GM18907 (cell line): ENCODE results near the gene TRIM25.
A peak's percentile ranks its signal among the peaks of the same experiment; 100 is the strongest.
"Not testable (repeated sequence)": the region's sequence is repeated elsewhere in the genome, so short reads cannot be mapped to it uniquely, and the experiment has no call there.

Source experiments
- ATAC-seq: cut with Tn5 transposase; IDR thresholded peaks from one replicate; pipeline ENCODE4 v1.9.1; 2021; ENCODE audit warnings: mild to moderate bottlenecking, moderate library complexity; ENCODE audit not compliant: unreplicated experiment

The TRIM25 gene, protein sequence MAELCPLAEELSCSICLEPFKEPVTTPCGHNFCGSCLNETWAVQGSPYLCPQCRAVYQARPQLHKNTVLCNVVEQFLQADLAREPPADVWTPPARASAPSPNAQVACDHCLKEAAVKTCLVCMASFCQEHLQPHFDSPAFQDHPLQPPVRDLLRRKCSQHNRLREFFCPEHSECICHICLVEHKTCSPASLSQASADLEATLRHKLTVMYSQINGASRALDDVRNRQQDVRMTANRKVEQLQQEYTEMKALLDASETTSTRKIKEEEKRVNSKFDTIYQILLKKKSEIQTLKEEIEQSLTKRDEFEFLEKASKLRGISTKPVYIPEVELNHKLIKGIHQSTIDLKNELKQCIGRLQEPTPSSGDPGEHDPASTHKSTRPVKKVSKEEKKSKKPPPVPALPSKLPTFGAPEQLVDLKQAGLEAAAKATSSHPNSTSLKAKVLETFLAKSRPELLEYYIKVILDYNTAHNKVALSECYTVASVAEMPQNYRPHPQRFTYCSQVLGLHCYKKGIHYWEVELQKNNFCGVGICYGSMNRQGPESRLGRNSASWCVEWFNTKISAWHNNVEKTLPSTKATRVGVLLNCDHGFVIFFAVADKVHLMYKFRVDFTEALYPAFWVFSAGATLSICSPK

DNA sequence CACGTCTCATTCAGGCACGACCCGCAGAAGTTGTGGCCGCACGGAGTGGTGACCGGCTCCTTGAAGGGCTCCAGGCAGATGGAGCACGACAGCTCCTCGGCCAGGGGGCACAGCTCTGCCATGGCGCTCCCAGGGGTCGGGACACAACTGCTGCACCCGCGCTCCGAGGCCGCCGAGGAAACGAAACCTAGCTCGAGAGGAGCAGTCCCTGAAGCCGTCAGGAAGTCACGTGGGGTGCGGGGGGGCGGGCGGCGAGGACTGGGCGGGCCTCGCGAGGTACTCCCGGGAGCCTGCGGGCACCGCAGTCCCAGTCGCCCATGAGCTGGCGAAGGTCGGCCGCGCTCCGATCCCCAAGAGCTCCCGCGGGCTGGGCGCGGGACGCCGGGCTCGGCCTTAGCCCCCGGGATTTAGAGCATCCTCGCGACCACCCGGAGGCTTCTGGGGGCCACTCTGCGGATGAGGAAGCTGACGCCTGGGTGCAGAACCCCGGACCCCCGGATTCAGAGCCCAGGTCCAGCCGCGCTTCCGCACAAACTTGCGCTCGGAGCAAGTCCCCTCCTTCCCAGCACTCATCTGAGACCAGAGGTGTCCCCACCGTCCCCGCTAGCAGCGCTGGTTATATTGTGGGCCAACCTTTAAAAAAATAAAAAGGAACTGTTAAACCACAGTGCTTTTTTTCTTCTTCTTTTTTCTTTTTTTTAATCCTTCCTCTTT, at the start of gene TRIM25:
TSS of gene TRIM25 (minus strand) at position 183 of the 714 bp plus-strand sequence. CDS start at position 122, 61 bp downstream.
- peak; percentile 73 for ATAC-seq

DNA sequence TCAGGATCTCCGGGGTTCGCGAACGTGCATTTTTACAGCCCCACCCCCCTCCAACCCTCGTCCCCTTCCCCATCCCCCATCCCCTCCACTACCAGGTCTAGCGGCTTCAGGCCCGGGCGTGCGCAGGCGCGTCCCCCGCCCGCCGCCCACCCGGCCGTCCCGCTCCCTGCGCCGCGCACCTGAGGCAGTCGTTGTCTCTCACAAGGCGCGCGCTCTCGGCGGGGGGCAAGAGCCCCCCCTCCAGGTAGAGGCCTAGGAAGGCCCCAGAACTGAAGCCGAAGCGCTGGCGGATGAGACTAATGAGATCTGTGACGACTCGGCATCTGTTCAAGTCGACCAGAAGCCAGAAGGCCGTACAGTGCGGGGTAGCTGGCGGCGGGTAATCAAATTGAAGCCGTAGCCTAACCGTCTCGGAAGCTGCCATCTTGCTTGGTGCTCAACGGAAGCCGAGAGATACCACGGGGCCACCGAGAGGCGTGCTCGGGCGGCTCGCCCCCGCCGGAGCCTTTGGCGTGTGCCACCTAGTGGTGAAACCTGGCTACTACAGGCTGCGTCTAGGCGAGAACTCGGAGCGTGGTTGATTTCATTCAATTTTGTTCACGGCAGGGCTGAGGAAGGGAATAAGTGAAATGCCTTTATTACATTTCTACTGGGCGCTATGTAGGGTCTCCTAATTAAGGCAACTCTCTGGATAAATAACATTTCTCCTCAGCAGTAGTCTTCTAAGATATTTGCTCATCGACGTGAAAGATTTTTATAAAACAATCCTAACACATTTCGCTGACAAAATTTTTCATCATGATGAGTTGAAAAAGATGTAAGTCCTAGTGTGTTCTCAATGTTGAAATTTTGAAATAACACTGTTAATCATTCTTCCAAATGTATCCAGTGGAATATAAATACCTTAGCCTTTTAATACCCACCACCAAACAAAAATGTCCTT, 47.0 kb upstream of the TRIM25 start, which contains the start of gene COIL:
TSS of gene COIL (minus strand) at position 455 of the 943 bp plus-strand sequence. CDS start at position 424, 31 bp downstream.
- ATAC-seq: peak; percentile 97

- no peak for ATAC-seq
Observed at GRCh38 chr17:56956992-56957391, 43.1 kb upstream of the TRIM25 start.

DNA sequence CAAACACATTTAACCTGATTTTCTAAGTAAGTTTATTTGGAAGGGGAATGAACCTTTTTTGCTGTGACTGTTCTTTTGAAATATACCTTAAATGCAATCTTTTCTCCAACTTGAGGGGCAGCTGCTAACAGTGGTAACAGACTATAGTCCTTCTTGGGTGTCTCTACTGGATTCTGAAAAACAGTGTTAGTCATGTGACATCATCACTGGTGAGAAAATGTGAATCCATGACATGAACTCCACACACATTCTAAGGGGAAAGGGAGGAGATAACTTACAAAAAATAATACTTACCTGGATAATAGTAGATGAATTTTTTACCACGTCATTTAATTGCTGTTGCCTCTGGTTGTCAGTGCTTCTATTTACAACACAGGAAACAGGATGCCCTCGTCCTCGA, 35.7 kb upstream of the TRIM25 start:
- no peak for ATAC-seq

DNA sequence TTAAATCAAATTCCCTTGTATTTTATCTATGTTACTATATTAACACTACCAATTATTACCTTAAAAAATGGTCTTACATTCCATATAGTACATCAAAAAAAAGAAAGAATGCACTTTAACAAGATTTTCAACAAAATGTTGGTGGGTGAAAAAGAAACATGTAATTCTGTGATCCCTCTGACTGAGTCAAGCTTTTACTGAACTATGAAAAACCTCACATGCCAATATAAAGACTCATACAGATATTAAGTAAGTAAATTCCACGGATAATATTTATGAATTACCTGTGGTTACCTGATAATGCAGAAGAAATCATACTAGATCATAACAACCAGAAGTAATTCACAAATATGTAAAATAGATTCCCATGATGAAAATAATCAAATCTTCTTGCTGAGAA, 34.6 kb upstream of the TRIM25 start:
- no peak for ATAC-seq

GRCh38 chr17:56947741-56948140, 33.9 kb upstream of the TRIM25 start:
- no peak for ATAC-seq

- no peak for ATAC-seq
Observed at GRCh38 chr17:56945938-56946505, 32.2 kb upstream of the TRIM25 start.

GRCh38 chr17:56943505-56944125, 29.8 kb upstream of the TRIM25 start:
- no peak for ATAC-seq

DNA sequence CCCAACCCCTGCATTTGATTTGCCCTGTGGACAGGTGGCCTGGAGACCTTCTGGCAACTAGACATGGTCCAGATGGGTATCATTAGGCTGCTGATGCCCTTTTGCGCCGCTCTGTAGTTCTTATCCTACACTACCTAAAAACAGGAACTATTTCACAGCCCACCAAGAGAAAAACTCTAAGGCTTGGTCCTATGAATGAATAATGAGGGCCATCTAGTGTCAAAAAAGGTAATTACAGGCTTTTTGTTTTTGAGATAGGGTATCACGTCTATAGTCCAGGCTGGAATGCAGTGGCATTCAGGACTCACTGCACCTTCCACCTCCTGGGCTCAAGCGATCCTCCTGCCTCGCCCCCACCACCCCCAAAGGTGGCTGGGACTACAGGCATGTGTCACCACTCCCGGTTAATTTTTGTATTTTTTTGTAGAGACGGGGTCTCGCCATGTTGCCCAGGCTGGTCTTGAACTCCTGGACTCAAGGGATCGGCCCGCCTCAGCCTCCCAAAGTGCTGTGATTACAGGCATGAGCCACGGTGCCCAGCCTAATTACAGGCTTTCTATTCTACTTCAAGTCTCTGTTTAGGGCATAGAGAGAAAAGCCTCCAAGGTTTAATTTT, 26.1 kb upstream of the TRIM25 start:
- peak; percentile 55 for ATAC-seq

DNA sequence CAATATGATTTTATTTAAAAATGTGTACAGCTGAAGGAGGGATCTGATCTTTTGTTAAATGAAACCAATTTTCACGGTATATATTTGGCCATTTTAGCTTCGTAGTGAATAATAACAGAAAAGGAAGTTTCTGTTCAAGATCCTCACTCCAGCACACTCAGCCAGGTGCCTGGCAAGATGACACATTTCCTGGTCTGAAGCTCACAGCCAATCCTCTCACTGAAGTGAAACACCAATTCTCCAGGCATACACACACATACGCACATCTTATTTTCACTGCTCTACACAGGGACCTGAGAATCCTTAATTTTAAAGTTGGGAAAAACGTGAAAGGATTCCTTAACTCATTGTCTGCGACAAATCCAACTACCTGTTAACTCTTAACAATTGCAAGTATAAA, 24.4 kb upstream of the TRIM25 start:
- not testable (repeated sequence) for ATAC-seq

- ATAC-seq: no peak
Observed at GRCh38 chr17:56937687-56938086, 23.8 kb upstream of the TRIM25 start.

GRCh38 chr17:56936697-56937322, 23.0 kb upstream of the TRIM25 start:
- no peak for ATAC-seq

DNA sequence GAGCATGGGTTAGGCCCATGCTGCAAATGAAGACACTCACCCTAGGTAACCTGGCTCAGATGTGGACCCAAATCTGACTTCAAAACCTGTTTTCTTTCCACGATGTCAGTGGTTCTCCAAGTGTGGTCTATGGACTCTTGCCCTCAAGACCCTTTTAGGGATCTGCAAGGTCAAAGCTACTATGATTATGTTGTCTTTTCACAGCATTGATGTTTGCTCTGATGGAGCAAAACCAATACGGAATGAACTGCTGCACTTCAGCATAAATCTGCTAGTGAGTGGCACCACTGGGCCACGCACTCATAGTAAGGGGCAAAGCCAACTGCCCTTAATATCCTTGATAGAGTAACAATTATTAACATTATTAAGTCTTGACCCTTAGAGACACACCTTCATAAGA, 21.6 kb upstream of the TRIM25 start:
- no peak for ATAC-seq

GRCh38 chr17:56934280-56934679, 20.4 kb upstream of the TRIM25 start:
- ATAC-seq: no peak

GRCh38 chr17:56933868-56934267, 20.0 kb upstream of the TRIM25 start:
- no peak for ATAC-seq

DNA sequence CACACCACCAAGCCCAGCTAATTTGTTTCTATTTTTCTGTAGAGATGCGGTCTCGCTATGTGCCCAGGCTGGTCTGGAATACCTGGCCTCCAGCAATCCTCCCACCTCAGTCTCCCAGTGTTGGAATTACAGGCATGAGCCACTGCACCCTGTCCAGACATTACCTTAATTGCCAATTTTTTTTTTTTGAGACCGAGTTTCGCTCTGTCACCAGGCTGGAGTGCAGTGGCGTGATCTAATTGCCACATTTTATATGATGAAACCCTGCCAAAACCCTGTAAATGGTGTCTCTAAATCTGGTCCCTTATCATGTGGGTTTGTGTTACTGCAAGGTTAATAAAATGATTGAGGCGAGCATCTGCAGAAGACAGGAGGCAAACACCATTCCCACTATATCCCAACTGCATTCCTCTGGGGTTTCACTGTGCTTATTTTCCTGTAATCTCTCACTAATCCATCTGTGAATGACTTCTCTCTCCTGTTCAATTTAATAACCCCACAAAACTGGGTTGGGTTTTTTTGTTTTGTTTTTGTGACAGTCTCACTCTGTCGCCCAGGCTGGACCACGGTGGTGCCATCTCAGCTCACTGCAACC, 19.4 kb upstream of the TRIM25 start:
- no peak for ATAC-seq

GRCh38 chr17:56930739-56931337, 17.0 kb upstream of the TRIM25 start:
- ATAC-seq: no peak

DNA sequence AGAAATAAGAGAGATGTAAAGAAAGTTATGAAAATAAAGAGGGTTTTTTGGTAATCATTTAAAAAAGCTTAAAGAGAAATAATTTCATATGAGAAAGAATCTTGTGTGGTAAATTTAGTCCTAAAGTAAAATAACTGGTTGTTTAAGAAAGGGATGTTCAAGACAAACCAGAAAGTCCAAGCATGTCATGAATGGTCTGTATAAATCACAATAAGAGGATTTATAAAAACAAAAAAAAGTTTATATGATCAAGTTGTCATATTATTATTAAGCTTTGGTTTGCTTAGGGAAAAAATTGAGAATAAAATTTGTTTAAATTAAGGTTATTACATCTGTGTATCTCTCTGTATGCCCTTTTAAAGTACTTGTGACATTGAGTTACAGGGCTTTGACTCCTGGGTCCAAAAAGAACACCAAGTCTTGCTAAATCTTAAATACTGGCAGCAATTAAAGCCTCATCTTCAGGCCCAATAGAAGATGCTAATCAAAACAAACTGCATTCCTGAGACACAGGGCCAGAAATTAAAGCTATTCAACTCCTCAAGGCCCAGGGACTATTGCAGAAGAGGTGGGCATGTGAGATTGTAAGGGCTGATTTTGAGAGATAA, 15.6 kb upstream of the TRIM25 start:
- ATAC-seq: no peak
